ENCODE results near the gene SLC13A4. TPM values are rescaled to one million over a fixed set of nuclear protein-coding genes. Genes with fewer than 3 reads are reported as not detected.
A peak's percentile ranks its signal among the peaks of the same experiment; 100 is the strongest.
"Not testable (repeated sequence)": the region's sequence is repeated elsewhere in the genome, so short reads cannot be mapped to it uniquely, and the experiment has no call there.

Gene SLC13A4, protein sequence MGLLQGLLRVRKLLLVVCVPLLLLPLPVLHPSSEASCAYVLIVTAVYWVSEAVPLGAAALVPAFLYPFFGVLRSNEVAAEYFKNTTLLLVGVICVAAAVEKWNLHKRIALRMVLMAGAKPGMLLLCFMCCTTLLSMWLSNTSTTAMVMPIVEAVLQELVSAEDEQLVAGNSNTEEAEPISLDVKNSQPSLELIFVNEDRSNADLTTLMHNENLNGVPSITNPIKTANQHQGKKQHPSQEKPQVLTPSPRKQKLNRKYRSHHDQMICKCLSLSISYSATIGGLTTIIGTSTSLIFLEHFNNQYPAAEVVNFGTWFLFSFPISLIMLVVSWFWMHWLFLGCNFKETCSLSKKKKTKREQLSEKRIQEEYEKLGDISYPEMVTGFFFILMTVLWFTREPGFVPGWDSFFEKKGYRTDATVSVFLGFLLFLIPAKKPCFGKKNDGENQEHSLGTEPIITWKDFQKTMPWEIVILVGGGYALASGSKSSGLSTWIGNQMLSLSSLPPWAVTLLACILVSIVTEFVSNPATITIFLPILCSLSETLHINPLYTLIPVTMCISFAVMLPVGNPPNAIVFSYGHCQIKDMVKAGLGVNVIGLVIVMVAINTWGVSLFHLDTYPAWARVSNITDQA
- total RNA-seq: 0.27 TPM
- long read RNA-seq, partial matches to known transcripts: 0 of 18 reads
- long read RNA-seq, other reads (novel, unspliced or antisense): 18 of 18 reads

DNA sequence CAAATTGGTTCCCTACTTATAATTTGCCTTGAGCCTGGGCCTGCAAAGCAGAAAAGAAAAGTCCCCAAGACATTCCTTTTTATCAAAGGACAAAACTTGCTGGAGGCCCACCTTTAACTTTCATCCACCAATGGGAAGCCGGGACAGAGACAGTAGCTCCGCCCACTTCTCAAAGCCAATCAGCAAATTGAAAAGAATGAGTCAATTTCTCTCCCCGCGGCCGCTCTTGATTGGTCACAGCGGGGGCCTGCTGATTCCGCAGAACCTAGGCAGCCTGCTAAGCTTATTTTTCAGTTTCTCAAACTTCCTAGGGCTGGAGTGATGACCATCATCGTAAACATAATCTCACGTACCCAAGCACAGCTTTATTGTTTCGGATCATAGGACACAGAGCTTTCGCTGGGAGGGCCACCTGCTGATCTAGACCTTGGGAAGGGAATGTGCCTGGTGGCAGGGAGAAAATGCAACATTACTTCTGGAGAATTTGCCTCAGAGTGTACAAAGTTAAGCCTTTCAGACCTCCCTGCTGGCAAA lies at the start of gene SLC13A4:
SLC13A4 (minus strand) TSS at position 51 of the 534 bp plus-strand sequence. CDS start 690 bp downstream, outside the sequence.
- intact Hi-C loops (cut with DNase I): no loop called here
- no peak for ATAC-seq
- H3K4me3 ChIP-seq: no peak within 1 kb of the TSS
- no peaks in the 10 kb centered on the region for H3K9me3 ChIP-seq
- DNase-seq: no peak
- TF ChIP-seq, protein P1, sequence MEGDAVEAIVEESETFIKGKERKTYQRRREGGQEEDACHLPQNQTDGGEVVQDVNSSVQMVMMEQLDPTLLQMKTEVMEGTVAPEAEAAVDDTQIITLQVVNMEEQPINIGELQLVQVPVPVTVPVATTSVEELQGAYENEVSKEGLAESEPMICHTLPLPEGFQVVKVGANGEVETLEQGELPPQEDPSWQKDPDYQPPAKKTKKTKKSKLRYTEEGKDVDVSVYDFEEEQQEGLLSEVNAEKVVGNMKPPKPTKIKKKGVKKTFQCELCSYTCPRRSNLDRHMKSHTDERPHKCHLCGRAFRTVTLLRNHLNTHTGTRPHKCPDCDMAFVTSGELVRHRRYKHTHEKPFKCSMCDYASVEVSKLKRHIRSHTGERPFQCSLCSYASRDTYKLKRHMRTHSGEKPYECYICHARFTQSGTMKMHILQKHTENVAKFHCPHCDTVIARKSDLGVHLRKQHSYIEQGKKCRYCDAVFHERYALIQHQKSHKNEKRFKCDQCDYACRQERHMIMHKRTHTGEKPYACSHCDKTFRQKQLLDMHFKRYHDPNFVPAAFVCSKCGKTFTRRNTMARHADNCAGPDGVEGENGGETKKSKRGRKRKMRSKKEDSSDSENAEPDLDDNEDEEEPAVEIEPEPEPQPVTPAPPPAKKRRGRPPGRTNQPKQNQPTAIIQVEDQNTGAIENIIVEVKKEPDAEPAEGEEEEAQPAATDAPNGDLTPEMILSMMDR (IDR thresholded peaks at IDR 0.05): no peak
- H3K36me3 ChIP-seq: no peaks in the 10 kb centered on the region
- H3K27ac ChIP-seq: no peak within 1 kb of the TSS
- no peaks in the 10 kb centered on the region for H3K27me3 ChIP-seq (ENCODE audit: low read depth)
- H3K4me1 ChIP-seq: no peaks in the 10 kb centered on the region

DNA sequence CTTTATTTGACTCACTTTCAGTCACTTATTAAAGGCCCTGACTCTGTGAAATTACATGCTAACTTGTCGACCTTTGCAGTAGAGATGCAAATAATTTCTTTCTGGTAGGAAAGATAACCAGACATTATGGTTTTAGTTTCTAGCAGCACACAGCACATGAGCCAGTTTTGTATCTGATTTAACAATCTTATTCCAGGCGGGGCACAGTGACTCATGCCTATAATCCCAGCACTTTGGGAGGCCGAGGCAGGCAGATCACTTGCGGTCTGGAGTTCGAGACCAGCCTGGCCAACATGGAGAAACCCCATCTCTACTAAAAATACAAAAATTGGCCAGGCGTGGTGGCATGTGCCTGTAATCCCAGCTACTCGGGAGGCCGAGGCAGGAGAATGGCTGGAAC lies 47.9 kb upstream of the SLC13A4 start:
- H3K27me3 ChIP-seq (ENCODE audit: low read depth); DNase-seq; ATAC-seq; H3K4me3 ChIP-seq; intact Hi-C loops (cut with DNase I); H3K9me3 ChIP-seq; H3K27ac ChIP-seq; H3K36me3 ChIP-seq: not testable (repeated sequence)
- peaks cover 23% of the 10 kb centered on the region for H3K4me1 ChIP-seq

DNA sequence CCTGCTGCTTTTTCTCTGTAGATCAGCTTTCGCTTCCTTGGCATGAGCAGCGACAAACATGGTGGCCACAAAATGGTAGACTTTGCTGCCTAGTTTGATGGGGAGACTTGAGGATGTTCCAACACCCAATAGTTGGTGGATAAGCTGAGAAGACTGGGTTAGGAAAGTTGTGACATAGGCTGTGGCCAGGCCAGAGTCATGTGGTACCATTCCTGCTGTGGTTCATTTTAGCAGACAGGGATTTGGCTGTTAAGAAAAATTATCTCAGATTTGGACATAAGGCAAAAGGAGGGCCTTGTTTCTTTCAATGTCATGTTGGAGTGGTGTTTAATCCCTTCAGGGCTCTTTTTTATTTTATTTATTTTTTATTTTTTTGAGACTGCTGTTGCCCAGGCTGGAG lies 47.2 kb upstream of the SLC13A4 start:
- no peak overlapping the region for H3K27ac ChIP-seq

DNA sequence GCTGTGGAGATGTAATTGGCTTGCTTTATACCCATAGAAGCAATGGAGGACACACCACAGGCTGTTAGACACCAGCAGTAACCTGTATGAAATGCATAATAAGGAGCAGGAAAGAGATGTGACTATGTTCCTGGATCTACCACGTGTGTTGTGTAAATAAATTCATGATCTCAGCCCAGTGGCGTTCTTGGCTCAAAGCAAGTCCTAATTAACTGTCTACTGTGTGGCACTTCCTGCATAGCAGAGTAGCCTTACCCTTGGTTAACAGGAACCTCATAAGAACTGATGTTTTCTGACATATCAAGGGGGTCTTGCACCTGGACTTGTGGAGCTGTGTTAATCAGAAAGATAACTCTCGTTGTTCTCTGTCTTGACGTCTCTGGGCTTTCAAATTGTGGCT lies 46.3 kb upstream of the SLC13A4 start:
- H3K27ac ChIP-seq: peak overlapping the region; percentile 41
- ATAC-seq (peak; percentile 86 to 90), DNase-seq (no peak)
- no peaks in the 10 kb centered on the region for H3K27me3 ChIP-seq (ENCODE audit: low read depth)
- H3K9me3 ChIP-seq: peaks cover 4% of the 10 kb centered on the region
- no peaks in the 10 kb centered on the region for H3K36me3 ChIP-seq
- TF ChIP-seq, protein P1 (IDR thresholded peaks at IDR 0.05): no peak
- intact Hi-C loops (cut with DNase I): no loop called here
- H3K4me3 ChIP-seq: no peak overlapping the region
- peaks cover 23% of the 10 kb centered on the region for H3K4me1 ChIP-seq

More for the DNA sequence above, 47.2 kb upstream of the SLC13A4 start:
- intact Hi-C loops (cut with DNase I): no loop called here
- Histone ChIP-seq H3K27me3 (ENCODE audit: low read depth) (no peaks in the 10 kb centered on the region), H3K9me3 (peaks cover 4% of the 10 kb centered on the region), H3K36me3 (no peaks in the 10 kb centered on the region), H3K4me1 (peaks cover 23% of the 10 kb centered on the region), H3K4me3 (no peak overlapping the region)
- TF ChIP-seq, protein P1 (IDR thresholded peaks at IDR 0.05): no peak
- DNase-seq: no peak
- ATAC-seq: no peak

DNA sequence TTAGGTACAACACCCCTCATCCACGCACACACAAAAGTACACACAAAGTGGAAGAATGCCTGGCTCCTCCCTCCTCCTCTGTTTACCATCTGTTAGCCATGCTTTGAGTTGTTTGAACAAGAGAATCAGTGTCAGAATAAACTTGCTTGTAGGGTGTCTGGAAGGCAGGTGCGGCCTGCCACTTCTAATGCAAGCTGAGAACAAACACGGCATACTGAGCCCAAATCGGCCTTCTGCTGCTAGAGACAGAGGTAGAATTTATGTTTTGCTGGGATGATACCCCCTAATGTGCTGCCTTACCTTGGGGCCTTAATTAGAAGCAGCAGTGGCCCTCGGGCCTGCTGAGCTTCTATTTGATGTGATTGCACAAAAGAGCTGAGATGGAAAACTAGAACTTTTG lies 45.5 kb upstream of the SLC13A4 start:
- intact Hi-C loops (cut with DNase I): no loop called here
- Histone ChIP-seq H3K4me1 (peaks cover 24% of the 10 kb centered on the region), H3K36me3 (no peaks in the 10 kb centered on the region), H3K9me3 (peaks cover 2% of the 10 kb centered on the region), H3K27me3 (ENCODE audit: low read depth) (no peaks in the 10 kb centered on the region), H3K27ac (peak overlapping the region; percentile 41), H3K4me3 (no peak overlapping the region)
- TF ChIP-seq, protein P1 (IDR thresholded peaks at IDR 0.05): no peak
- DNase-seq (no peak), ATAC-seq (peak; percentile 39 to 56)
